Activated T-helper 2 cell treated with anti-CD3 and anti-CD28 coated beads, Interferon-gamma antibody, Interleukin-2, Interleukin-4, amounts not matched to agents 10 μg/mL and 5 μg/mL and 100 μg/mL, durations not matched to agents 14 hours and 24 hours and 36 hours (primary cell): ENCODE measurements around the gene IP6K1. TPM values are rescaled to one million over a fixed set of nuclear protein-coding genes. Genes with fewer than 3 reads are reported as not detected.
A peak's percentile ranks its signal among the peaks of the same experiment; 100 is the strongest.
"Not testable (repeated sequence)": the region's sequence is repeated elsewhere in the genome, so short reads cannot be mapped to it uniquely, and the experiment has no call there.

Experiments
- DNase-seq: peaks from one replicate; pipeline ENCODE4 v3.0.0; 2021; ENCODE audit warnings: low spot score
- H3K27ac Mint-ChIP-seq: one replicate; pipeline ENCODE4 v1.8.0; 2021; ENCODE audit warnings: mixed read lengths
- H3K27me3 Mint-ChIP-seq: one replicate; pipeline ENCODE4 v1.8.0; 2021; ENCODE audit warnings: low read depth, mixed read lengths
- H3K36me3 Mint-ChIP-seq: one replicate; pipeline ENCODE4 v1.8.0; 2021; ENCODE audit warnings: low read depth, mixed read lengths
- H3K4me1 Mint-ChIP-seq: one replicate; pipeline ENCODE4 v1.8.0; 2021; ENCODE audit warnings: low read depth, mixed read lengths
- H3K4me3 Mint-ChIP-seq: one replicate; pipeline ENCODE4 v1.8.0; 2021; ENCODE audit warnings: low read depth, mild to moderate bottlenecking, moderate library complexity, mixed read lengths
- H3K9me3 Mint-ChIP-seq: one replicate; pipeline ENCODE4 v1.8.0; 2021; ENCODE audit warnings: mixed read lengths
- intact Hi-C: fragments of 100-400 bp; cut with micrococcal nuclease; formaldehyde crosslinking; loops from one replicate; pipeline ENCODE4 v1.15.1; 2023
- total RNA-seq: library from RNA; stranded (reverse); gene quantifications from 2 replicates; pipeline ENCODE4 v1.2.3, GENCODE V29; 2022

IP6K1 gene
- total RNA-seq, 1 donor from 2014 or later = 36.9 TPM

GRCh38 chr3:49704629-49705028 lies 81.7 kb downstream of the IP6K1 start:
- no peak for DNase-seq
- Mint-ChIP-seq H3K27ac (no peak overlapping the region), H3K4me1 (no peaks in the 10 kb centered on the region), H3K9me3 (no peaks in the 10 kb centered on the region), H3K4me3 (no peak overlapping the region), H3K27me3 (no peaks in the 10 kb centered on the region), H3K36me3 (peaks cover 18% of the 10 kb centered on the region)
- intact Hi-C loops = no loop called here

- Mint-ChIP-seq H3K4me1 (no peaks in the 10 kb centered on the region), H3K27me3 (no peaks in the 10 kb centered on the region), H3K36me3 (peaks cover 18% of the 10 kb centered on the region), H3K4me3 (no peak overlapping the region), H3K9me3 (no peaks in the 10 kb centered on the region), H3K27ac (no peak overlapping the region)
- no peak for DNase-seq
- intact Hi-C loops = loop anchor here (1.0 to 2.0 kb wide), 2 partner anchors 15 to 135 kb away; partner anchors contain the start of gene AMIGO3
Observed at GRCh38 chr3:49703956-49704355, 82.4 kb downstream of the IP6K1 start.

GRCh38 chr3:49703443-49703927 lies 82.9 kb downstream of the IP6K1 start:
- DNase-seq = peak; percentile 56
- intact Hi-C loops = loop anchor here (1.0 to 2.0 kb wide), 2 partner anchors 15 to 136 kb away; partner anchors contain the start of gene AMIGO3
- Mint-ChIP-seq H3K9me3 (no peaks in the 10 kb centered on the region), H3K4me3 (no peak overlapping the region), H3K27me3 (no peaks in the 10 kb centered on the region), H3K4me1 (no peaks in the 10 kb centered on the region), H3K27ac (no peak overlapping the region), H3K36me3 (peaks cover 18% of the 10 kb centered on the region)

- Mint-ChIP-seq H3K4me3 (no peak overlapping the region), H3K4me1 (no peaks in the 10 kb centered on the region), H3K36me3 (peaks cover 16% of the 10 kb centered on the region), H3K27ac (no peak overlapping the region), H3K9me3 (no peaks in the 10 kb centered on the region), H3K27me3 (no peaks in the 10 kb centered on the region)
- DNase-seq = no peak
- intact Hi-C loops = loop anchor here (1.0 to 2.0 kb wide), 2 partner anchors 16 to 137 kb away; partner anchors contain the start of gene AMIGO3
Observed at GRCh38 chr3:49702672-49703071, 83.7 kb downstream of the IP6K1 start.

- no peaks in the 10 kb centered on the region for H3K4me1 Mint-ChIP-seq
- intact Hi-C loops = loop anchor here (2.0 kb wide), 1 partner anchor 17 kb away; the partner anchor contains the start of gene AMIGO3
- no peak overlapping the region for H3K27ac Mint-ChIP-seq
- no peaks in the 10 kb centered on the region for H3K27me3 Mint-ChIP-seq
- no peak for DNase-seq
- no peak overlapping the region for H3K4me3 Mint-ChIP-seq
- H3K36me3 Mint-ChIP-seq = peaks cover 8% of the 10 kb centered on the region
- H3K9me3 Mint-ChIP-seq = no peaks in the 10 kb centered on the region
Observed at GRCh38 chr3:49701388-49702077, 84.8 kb downstream of the IP6K1 start.

- Mint-ChIP-seq H3K36me3 (peaks cover 8% of the 10 kb centered on the region), H3K9me3 (no peaks in the 10 kb centered on the region), H3K4me1 (no peaks in the 10 kb centered on the region), H3K27ac (no peak overlapping the region), H3K4me3 (no peak overlapping the region), H3K27me3 (no peaks in the 10 kb centered on the region)
- no peak for DNase-seq
- intact Hi-C loops = no loop called here
Observed at GRCh38 chr3:49700453-49701128, 85.8 kb downstream of the IP6K1 start.

- H3K4me3 Mint-ChIP-seq = no peak overlapping the region
- no peaks in the 10 kb centered on the region for H3K4me1 Mint-ChIP-seq
- no peaks in the 10 kb centered on the region for H3K27me3 Mint-ChIP-seq
- intact Hi-C loops = no loop called here
- no peak for DNase-seq
- H3K27ac Mint-ChIP-seq = no peak overlapping the region
- H3K9me3 Mint-ChIP-seq = no peaks in the 10 kb centered on the region
- H3K36me3 Mint-ChIP-seq = peaks cover 8% of the 10 kb centered on the region
Observed at GRCh38 chr3:49700014-49700413, 86.3 kb downstream of the IP6K1 start.

GRCh38 chr3:49699281-49699979 lies 86.9 kb downstream of the IP6K1 start:
- H3K9me3 Mint-ChIP-seq = no peaks in the 10 kb centered on the region
- no peak overlapping the region for H3K27ac Mint-ChIP-seq
- no peak overlapping the region for H3K4me3 Mint-ChIP-seq
- intact Hi-C loops = no loop called here
- H3K27me3 Mint-ChIP-seq = no peaks in the 10 kb centered on the region
- H3K4me1 Mint-ChIP-seq = no peaks in the 10 kb centered on the region
- DNase-seq = no peak
- peaks cover 8% of the 10 kb centered on the region for H3K36me3 Mint-ChIP-seq

GRCh38 chr3:49695350-49696015 lies 90.9 kb downstream of the IP6K1 start:
- H3K27ac Mint-ChIP-seq, H3K27me3 Mint-ChIP-seq, H3K36me3 Mint-ChIP-seq, DNase-seq, intact Hi-C loops, H3K4me1 Mint-ChIP-seq, H3K9me3 Mint-ChIP-seq, H3K4me3 Mint-ChIP-seq: not testable (repeated sequence)

- H3K27ac Mint-ChIP-seq, intact Hi-C loops, H3K36me3 Mint-ChIP-seq, H3K4me3 Mint-ChIP-seq, DNase-seq, H3K27me3 Mint-ChIP-seq, H3K9me3 Mint-ChIP-seq: not testable (repeated sequence)
- peaks cover 15% of the 10 kb centered on the region for H3K4me1 Mint-ChIP-seq
Observed at GRCh38 chr3:49694409-49695070, 91.8 kb downstream of the IP6K1 start.

GRCh38 chr3:49691481-49691880 lies 94.9 kb downstream of the IP6K1 start:
- DNase-seq, H3K27ac Mint-ChIP-seq, intact Hi-C loops, H3K4me3 Mint-ChIP-seq, H3K36me3 Mint-ChIP-seq, H3K9me3 Mint-ChIP-seq, H3K27me3 Mint-ChIP-seq: not testable (repeated sequence)
- H3K4me1 Mint-ChIP-seq = peaks cover 18% of the 10 kb centered on the region

- H3K27me3 Mint-ChIP-seq, H3K36me3 Mint-ChIP-seq, H3K9me3 Mint-ChIP-seq, DNase-seq, H3K27ac Mint-ChIP-seq, intact Hi-C loops: not testable (repeated sequence)
- H3K4me3 Mint-ChIP-seq = peak overlapping the region; percentile 96
- peaks cover 18% of the 10 kb centered on the region for H3K4me1 Mint-ChIP-seq
Observed at GRCh38 chr3:49690856-49691255, 95.5 kb downstream of the IP6K1 start.
